ENCODE measurements around the gene DNAJB13.

GRCh38 chr11:73907191-73907590 lies 43.6 kb upstream of the DNAJB13 start:
- TF ChIP-seq CTCF (IDR thresholded peaks at IDR 0.05) (no peak), POLR2AphosphoS5 (IDR thresholded peaks at IDR 0.05) (no peak), POLR2A (IDR thresholded peaks at IDR 0.05) (no peak), EP300 (IDR thresholded peaks at IDR 0.05) (no peak)

All from gastroesophageal sphincter (tissue), 3 donors.